HFF-Myc (cell line): ENCODE results near the gene MAST3.
"Not testable (repeated sequence)": the region's sequence is repeated elsewhere in the genome, so short reads cannot be mapped to it uniquely, and the experiment has no call there.

Source experiments
- DNase-seq: peaks from one replicate; pipeline ENCODE4 v3.0.0-alpha.2; 2011; ENCODE audit warnings: low read depth; ENCODE audit errors: extremely low read depth
- H3K4me3 ChIP-seq: replicated peaks from 2 replicates; pipeline ENCODE4 v1.5.1; 2011; ENCODE audit warnings: low read depth, mild to moderate bottlenecking, control low read depth, low read length
- TF ChIP-seq, protein P1 (sequence below): IDR thresholded peaks from 2 replicates; pipeline ENCODE4 v1.5.1; 2012; ENCODE audit warnings: mild to moderate bottlenecking, low read depth, low read length, control low read depth; ENCODE audit errors: missing control alignments

The MAST3 gene

DNA sequence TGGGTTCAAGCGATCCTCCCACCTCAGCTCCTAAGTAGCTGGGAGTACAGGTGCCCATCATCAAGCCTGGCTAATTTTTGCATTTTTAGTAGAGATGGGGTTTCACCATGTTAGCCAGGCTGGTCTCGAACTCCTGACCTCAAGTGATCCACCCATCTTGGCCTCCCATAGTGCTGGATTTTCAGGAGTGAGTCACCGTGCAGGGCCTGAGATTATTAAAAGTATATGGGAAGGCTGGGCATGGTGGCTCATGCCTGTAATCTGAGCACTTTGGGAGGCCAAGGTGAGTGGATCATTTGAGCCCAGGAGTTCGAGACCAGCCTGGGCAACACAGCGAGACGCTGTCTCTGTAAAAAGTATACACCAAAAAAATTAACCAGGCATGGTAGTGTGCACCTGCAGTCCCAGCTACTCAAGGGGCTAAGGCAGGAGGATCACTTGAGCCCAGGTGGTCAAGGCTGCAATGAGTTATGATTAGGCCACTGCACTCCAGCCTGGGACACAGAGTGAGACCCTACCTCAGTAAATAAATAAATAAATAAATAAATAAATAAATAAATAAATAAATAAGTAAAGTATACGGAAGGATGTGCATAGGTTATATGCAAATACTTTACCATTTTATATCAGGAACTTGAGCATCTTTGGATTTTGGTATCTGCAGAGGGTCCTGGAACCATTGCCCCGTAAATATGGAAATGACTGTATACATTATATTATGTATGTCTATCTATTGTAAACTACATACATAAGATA lies 11.7 kb upstream of the MAST3 start:
- no peak for DNase-seq
- no peak overlapping the region for H3K4me3 ChIP-seq

DNA sequence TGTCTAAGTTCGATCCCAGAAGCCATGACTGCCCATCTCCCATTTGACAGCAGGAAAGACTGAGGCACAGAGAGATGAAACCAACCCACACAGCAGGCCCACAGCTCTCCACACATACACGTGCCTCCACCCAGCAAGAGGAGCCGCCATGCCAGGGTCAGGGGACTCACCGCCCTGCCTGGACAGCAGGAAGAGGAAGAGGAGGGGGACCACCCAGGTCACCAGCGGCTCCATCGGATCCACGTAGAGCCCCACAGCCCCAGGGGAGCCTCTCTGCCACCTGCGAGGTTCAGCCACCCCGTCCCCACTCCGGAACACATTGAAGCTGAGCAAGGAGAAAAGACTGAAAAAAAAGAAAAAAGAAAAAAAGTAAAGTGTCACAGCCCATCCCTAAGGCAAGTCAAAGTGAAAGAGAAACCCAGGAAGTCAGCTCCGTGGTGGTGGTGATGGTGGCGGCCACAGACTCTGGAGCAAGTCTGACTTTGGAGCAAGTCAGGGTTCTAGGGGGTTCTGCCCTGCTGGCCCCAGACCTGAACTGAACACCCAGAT lies 10.9 kb upstream of the MAST3 start, which contains the start of gene IL12RB1:
IL12RB1 (minus strand) TSS at position 345 of the 549 bp plus-strand sequence; CDS start at position 234, 111 bp downstream.
- no peak within 1 kb of the TSS for H3K4me3 ChIP-seq
- TF ChIP-seq, protein P1, sequence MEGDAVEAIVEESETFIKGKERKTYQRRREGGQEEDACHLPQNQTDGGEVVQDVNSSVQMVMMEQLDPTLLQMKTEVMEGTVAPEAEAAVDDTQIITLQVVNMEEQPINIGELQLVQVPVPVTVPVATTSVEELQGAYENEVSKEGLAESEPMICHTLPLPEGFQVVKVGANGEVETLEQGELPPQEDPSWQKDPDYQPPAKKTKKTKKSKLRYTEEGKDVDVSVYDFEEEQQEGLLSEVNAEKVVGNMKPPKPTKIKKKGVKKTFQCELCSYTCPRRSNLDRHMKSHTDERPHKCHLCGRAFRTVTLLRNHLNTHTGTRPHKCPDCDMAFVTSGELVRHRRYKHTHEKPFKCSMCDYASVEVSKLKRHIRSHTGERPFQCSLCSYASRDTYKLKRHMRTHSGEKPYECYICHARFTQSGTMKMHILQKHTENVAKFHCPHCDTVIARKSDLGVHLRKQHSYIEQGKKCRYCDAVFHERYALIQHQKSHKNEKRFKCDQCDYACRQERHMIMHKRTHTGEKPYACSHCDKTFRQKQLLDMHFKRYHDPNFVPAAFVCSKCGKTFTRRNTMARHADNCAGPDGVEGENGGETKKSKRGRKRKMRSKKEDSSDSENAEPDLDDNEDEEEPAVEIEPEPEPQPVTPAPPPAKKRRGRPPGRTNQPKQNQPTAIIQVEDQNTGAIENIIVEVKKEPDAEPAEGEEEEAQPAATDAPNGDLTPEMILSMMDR, result no peak
- DNase-seq, result no peak

More for the DNA sequence above, 11.7 kb upstream of the MAST3 start:
- TF ChIP-seq, protein P1, result no peak

DNA sequence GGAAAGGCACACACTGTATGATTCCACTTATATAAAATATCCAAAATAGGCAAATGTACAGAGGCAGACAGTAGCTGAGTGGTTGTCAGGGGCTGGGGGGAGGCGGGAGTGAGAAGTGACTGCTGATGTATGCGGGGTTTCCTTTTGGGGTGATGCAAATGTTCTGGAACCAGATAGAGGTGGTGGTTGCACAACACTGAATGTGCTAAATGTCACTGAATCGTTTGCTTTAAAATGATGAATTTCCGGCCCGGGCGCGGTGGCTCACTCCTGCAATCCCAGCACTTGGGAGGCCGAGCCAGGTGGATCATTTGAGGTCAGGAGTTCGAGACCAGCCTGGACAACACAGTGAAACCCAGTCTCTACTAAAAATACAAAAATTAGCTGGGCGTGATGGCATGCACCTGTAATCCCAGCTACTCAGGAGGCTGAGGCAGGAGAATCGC lies 8.5 kb upstream of the MAST3 start:
- not testable (repeated sequence) for H3K4me3 ChIP-seq, DNase-seq

DNA sequence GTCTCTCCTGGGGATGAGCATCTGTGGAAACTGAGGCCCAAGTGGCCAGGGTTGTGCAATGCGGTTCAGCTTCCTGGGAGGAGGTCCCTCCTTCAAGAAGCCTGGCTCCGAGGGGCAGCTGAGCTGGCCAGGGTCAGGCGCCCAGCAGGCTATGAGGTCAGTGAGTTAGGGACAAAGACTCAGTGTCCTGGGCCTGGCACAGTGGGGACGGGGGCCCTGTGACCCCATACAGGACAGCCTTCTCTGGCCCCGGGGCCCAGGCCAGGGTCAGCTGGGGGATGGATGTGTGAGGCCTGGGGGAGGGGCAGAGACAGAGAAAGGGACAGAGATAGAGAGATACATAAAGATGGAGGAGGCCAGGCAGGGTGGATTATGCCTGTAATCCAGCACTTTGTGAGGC lies 7.9 kb upstream of the MAST3 start:
- no peak overlapping the region for H3K4me3 ChIP-seq
- DNase-seq, result no peak
- TF ChIP-seq, protein P1, result no peak

DNA sequence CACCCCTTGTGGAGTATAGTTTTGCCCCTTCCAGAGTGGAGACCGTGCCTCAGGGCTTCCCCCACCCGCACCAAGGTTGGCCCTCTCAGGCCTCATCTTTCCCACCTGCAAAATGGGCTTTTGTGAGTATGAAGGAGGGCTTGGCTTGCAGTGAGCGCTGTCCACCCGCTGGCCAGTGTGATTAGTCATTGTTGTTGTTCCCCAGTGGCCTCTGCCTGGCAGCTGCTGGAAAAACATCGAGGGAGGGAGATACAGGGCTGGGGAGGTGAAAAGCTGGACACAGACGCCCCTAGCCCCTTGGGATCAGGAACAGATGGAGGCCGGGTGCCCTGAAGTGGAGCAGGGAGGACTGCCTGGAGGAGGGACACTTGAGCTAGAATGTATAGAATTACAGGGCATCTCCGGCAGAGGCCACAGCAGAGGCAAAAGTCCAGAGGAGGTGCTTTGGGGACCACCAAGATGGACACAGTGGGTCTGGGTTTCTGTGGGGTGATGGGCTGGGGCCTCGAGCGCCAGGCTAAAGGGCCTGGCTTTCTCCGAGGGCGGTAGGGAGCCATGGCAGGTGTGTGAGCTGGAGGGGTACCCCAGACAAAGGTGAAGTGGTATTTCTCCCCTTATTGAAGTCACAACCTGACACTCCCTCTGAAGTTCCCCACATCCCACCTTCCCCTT lies 6.9 kb upstream of the MAST3 start:
- no peak for DNase-seq
- TF ChIP-seq, protein P1, result no peak
- H3K4me3 ChIP-seq, result no peak overlapping the region

DNA sequence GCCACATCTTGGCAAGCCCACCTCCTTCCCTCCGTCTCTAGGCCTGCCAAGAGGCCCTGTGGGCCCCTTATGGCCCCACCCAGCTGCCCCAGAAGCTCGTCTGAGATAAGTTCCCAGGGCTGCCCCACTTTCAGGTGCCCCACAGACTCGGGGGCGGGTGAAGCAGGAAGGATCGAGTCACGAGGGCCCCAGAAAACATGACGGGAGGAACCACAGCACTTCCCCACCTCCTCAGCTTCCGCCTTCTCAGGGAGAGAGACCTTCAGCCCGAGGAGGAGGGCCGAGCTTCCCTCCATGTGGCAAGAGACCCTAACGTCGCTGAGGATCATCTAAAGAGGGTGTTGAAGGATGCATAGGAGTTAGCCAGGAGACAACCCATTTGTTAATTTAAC lies 6.4 kb upstream of the MAST3 start:
- TF ChIP-seq, protein P1, result no peak
- H3K4me3 ChIP-seq, result no peak overlapping the region
- no peak for DNase-seq
